ENCODE results near the gene KCNIP1.

DNA sequence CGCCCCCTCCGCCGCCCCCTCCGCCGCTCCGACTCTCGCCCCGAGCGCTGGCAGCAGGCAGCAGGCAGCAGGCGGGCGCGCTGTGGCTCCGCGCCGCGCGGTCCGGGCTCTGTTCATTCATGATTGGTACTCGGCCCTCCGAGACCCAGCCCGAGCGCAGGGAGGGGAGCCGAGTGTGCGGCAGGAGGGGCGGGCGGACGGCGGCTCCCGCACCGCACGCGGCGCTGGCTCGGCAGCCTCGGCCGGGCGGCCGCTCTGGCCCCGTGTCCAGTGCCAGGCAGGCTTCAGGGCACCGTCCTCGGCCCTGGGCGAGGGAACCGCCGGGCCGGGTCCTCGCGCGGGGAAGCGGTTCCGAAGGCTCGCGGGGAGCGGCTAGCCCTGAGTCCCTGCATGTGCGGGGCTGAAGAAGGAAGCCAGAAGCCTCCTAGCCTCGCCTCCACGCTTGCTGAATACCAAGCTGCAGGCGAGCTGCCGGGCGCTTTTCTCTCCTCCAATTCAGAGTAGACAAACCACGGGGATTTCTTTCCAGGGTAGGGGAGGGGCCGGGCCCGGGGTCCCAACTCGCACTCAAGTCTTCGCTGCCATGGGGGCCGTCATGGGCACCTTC lies at the start of gene KCNIP1:
- no peak for TF ChIP-seq POLR2AphosphoS5 (IDR thresholded peaks at IDR 0.05)
- TF ChIP-seq, protein P1, sequence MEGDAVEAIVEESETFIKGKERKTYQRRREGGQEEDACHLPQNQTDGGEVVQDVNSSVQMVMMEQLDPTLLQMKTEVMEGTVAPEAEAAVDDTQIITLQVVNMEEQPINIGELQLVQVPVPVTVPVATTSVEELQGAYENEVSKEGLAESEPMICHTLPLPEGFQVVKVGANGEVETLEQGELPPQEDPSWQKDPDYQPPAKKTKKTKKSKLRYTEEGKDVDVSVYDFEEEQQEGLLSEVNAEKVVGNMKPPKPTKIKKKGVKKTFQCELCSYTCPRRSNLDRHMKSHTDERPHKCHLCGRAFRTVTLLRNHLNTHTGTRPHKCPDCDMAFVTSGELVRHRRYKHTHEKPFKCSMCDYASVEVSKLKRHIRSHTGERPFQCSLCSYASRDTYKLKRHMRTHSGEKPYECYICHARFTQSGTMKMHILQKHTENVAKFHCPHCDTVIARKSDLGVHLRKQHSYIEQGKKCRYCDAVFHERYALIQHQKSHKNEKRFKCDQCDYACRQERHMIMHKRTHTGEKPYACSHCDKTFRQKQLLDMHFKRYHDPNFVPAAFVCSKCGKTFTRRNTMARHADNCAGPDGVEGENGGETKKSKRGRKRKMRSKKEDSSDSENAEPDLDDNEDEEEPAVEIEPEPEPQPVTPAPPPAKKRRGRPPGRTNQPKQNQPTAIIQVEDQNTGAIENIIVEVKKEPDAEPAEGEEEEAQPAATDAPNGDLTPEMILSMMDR (IDR thresholded peaks at IDR 0.05): no peak
